ENCODE data around the gene GARS1. TPM values are rescaled to one million over a fixed set of nuclear protein-coding genes. Genes with fewer than 3 reads are reported as not detected.

GARS1 gene
- total RNA-seq (2022), result 380 and 394 TPM in 2 replicates
- Bru-seq, nascent RNA, result percentile 99 among the genes with signal in this experiment
- percentile 97 among the genes with signal in this experiment for BruChase-seq, experiment 1, labeled RNA remaining after a 2-hour chase
- percentile 98 among the genes with signal in this experiment for BruChase-seq, experiment 2, labeled RNA remaining after a 6-hour chase
- long read RNA-seq, transcript GARS-201 (17 exons, 2,634 nt), result major isoform, 467 of 524 reads
- long read RNA-seq, partial matches to known transcripts, result 24 of 524 reads
- long read RNA-seq, other reads (novel, unspliced or antisense), result 31 of 524 reads

- POLR2A ChIA-PET, result interaction anchor here (1.0 kb wide), 1 partner anchor 18 kb away, joined by 3 read pairs; no protein-coding TSS in a partner anchor
- no peaks in the 10 kb centered on the region for H3K27me3 ChIP-seq (replicated peaks; ENCODE audit: control insufficient read depth, insufficient read depth, low read length)
- CTCF ChIA-PET, result interaction anchor here (1.0 kb wide), 1 partner anchor 31 kb away, joined by 4 read pairs; no protein-coding TSS in a partner anchor
- Mint-ChIP-seq H3K4me1 (ENCODE audit: low read depth, unreplicated experiment) (peaks cover 7% of the 10 kb centered on the region), H3K27ac (ENCODE audit: unreplicated experiment) (peak within 1 kb of the TSS; percentile 100), H3K36me3 (ENCODE audit: insufficient read depth, unreplicated experiment) (peaks cover 65% of the 10 kb centered on the region), H3K4me3 (ENCODE audit: unreplicated experiment) (peak within 1 kb of the TSS; percentile 100), H3K9me3 (ENCODE audit: unreplicated experiment) (no peaks in the 10 kb centered on the region), H3K27me3 (ENCODE audit: insufficient read depth, unreplicated experiment) (peaks cover 2% of the 10 kb centered on the region)
- no peaks in the 10 kb centered on the region for H3K9me3 ChIP-seq
- intact Hi-C loops (cut with micrococcal nuclease; ENCODE audit: unreplicated experiment), result loop anchor here (1.0 kb wide), 1 partner anchor 9 kb away; no protein-coding TSS in a partner anchor
- no peak for TF ChIP-seq CTCF (IDR thresholded peaks at IDR 0.05; ENCODE audit: insufficient read depth in 1 of 2, low read depth in 1 of 2, low read length in 1 of 2, severe bottlenecking in 1 of 2, unreplicated experiment in 1 of 2)
- DNase-seq, result peak; percentile 92
- H3K4me1 ChIP-seq, result no peaks in the 10 kb centered on the region; the same call in none of the 2 replicates
- H3K4me3 ChIP-seq (ENCODE audit: low read depth, low read length), result peak within 1 kb of the TSS; percentile 100
- no TSS peak for BruUV-seq (replicated peaks)
- no peaks in the 10 kb centered on the region for H3K36me3 ChIP-seq (ENCODE audit: control insufficient read depth, insufficient read depth, low read length)
These were observed at the start of gene GARS1 for GRCh38 chr7:30594540-30595435. TSS of gene GARS1 (plus strand) at chr7:30594878. CDS start at chr7:30594922, 44 bp downstream.

GRCh38 chr7:30545791-30546555 is 48.7 kb upstream of the GARS1 start:
- TF ChIP-seq CTCF (IDR thresholded peaks at IDR 0.05; ENCODE audit: insufficient read depth in 1 of 2, low read depth in 1 of 2, low read length in 1 of 2, severe bottlenecking in 1 of 2, unreplicated experiment in 1 of 2), result no peak
- ChIA-PET CTCF (interaction anchor here (1.0 to 2.1 kb wide), 3 partner anchors 18 to 270 kb away, joined by 3 to 5 read pairs (median 3); no protein-coding TSS in a partner anchor), POLR2A (interaction anchor here (0.5 kb wide), 1 partner anchor 291 kb away, joined by 3 read pairs; no protein-coding TSS in a partner anchor)
- Mint-ChIP-seq H3K36me3 (ENCODE audit: insufficient read depth, unreplicated experiment) (no peaks in the 10 kb centered on the region), H3K27me3 (ENCODE audit: insufficient read depth, unreplicated experiment) (peaks cover 4% of the 10 kb centered on the region), H3K27ac (ENCODE audit: unreplicated experiment) (no peak overlapping the region), H3K4me1 (ENCODE audit: low read depth, unreplicated experiment) (peaks cover 12% of the 10 kb centered on the region), H3K9me3 (ENCODE audit: unreplicated experiment) (peaks cover 10% of the 10 kb centered on the region), H3K4me3 (ENCODE audit: unreplicated experiment) (no peak overlapping the region)
- Histone ChIP-seq H3K9me3 (no peaks in the 10 kb centered on the region), H3K36me3 (ENCODE audit: control insufficient read depth, insufficient read depth, low read length) (no peaks in the 10 kb centered on the region), H3K4me3 (ENCODE audit: low read depth, low read length) (no peak overlapping the region), H3K27me3 (replicated peaks; ENCODE audit: control insufficient read depth, insufficient read depth, low read length) (no peaks in the 10 kb centered on the region), H3K4me1 (peaks cover 9% of the 10 kb centered on the region)
- no peak for DNase-seq
- no TSS peak for BruUV-seq (replicated peaks)
- intact Hi-C loops (cut with micrococcal nuclease; ENCODE audit: unreplicated experiment), result no loop called here
